ENCODE measurements around the gene ZNF664. TPM values are rescaled to one million over a fixed set of nuclear protein-coding genes. Genes with fewer than 3 reads are reported as not detected.

Gene ZNF664
- total RNA-seq, 1 donor from 2014 or later, result 68.1 TPM

GRCh38 chr12:124018539-124018938 is 45.5 kb downstream of the ZNF664 start:
- no peak for DNase-seq (ENCODE audit: low spot score)
- Mint-ChIP-seq H3K27ac (no peak overlapping the region), H3K4me3 (no peak overlapping the region), H3K36me3 (ENCODE audit: low read depth) (peaks cover 8% of the 10 kb centered on the region), H3K4me1 (ENCODE audit: low read depth) (no peaks in the 10 kb centered on the region), H3K9me3 (no peaks in the 10 kb centered on the region), H3K27me3 (ENCODE audit: insufficient read depth) (peaks cover 3% of the 10 kb centered on the region)
- intact Hi-C loops (cut with micrococcal nuclease), result no loop called here

DNA sequence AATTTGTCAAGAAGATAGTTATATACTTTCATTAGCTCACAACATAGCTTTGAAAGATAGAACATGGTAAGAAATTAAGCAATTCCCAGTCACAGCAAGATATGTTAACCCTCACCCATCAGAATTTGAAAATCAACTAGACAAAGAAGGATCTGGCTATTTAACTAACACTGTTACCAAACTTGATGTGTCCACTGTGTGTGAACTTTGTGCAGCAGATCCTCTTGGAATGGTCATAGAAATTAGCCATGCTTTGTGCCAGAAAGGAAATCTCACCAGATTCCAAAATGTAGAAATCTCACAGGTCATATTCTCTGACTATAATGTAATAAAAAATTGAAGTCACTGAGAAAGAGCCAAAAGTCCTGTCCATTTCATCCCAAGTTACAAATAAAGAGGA is 46.1 kb downstream of the ZNF664 start:
- Mint-ChIP-seq H3K36me3 (ENCODE audit: low read depth) (peaks cover 4% of the 10 kb centered on the region), H3K9me3 (no peaks in the 10 kb centered on the region), H3K4me1 (ENCODE audit: low read depth) (no peaks in the 10 kb centered on the region), H3K27me3 (ENCODE audit: insufficient read depth) (peaks cover 3% of the 10 kb centered on the region), H3K27ac (no peak overlapping the region), H3K4me3 (no peak overlapping the region)
- no peak for DNase-seq (ENCODE audit: low spot score)
- intact Hi-C loops (cut with micrococcal nuclease), result no loop called here

DNA sequence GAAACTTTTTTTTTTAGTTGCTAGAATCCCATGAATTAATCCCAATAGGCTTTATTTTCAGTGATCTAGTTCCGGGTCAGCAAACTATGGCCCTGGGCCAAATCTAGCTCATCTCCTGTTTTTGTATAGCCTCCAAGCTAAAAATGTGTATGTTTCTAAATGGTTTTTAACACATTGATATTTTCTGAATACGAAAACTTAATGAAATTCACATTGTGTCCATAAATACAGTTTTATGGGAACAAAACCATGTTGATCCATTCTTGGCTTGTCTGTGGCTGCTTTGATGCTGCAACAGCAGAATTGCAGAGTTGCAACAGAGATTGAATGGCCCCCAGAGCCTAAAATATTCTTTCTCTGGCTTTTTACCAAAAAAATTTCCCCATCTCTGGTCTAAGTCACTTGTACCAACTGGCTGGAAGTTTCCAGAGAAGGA is 47.5 kb downstream of the ZNF664 start:
- intact Hi-C loops (cut with micrococcal nuclease), result no loop called here
- H3K4me3 Mint-ChIP-seq, result no peak overlapping the region
- H3K27me3 Mint-ChIP-seq (ENCODE audit: insufficient read depth), result peaks cover 3% of the 10 kb centered on the region
- no peaks in the 10 kb centered on the region for H3K4me1 Mint-ChIP-seq (ENCODE audit: low read depth)
- H3K27ac Mint-ChIP-seq, result no peak overlapping the region
- no peaks in the 10 kb centered on the region for H3K36me3 Mint-ChIP-seq (ENCODE audit: low read depth)
- no peak for DNase-seq (ENCODE audit: low spot score)
- no peaks in the 10 kb centered on the region for H3K9me3 Mint-ChIP-seq

- no peak for DNase-seq (ENCODE audit: low spot score)
- Mint-ChIP-seq H3K4me1 (ENCODE audit: low read depth) (no peaks in the 10 kb centered on the region), H3K4me3 (no peak overlapping the region), H3K36me3 (ENCODE audit: low read depth) (no peaks in the 10 kb centered on the region), H3K9me3 (no peaks in the 10 kb centered on the region), H3K27me3 (ENCODE audit: insufficient read depth) (peaks cover 3% of the 10 kb centered on the region), H3K27ac (no peak overlapping the region)
- intact Hi-C loops (cut with micrococcal nuclease), result no loop called here
Measured at GRCh38 chr12:124021007-124021406, 48.0 kb downstream of the ZNF664 start.

GRCh38 chr12:124022161-124022560 is 49.1 kb downstream of the ZNF664 start:
- intact Hi-C loops (cut with micrococcal nuclease), result no loop called here
- Mint-ChIP-seq H3K27me3 (ENCODE audit: insufficient read depth) (peaks cover 3% of the 10 kb centered on the region), H3K36me3 (ENCODE audit: low read depth) (no peaks in the 10 kb centered on the region), H3K4me1 (ENCODE audit: low read depth) (no peaks in the 10 kb centered on the region), H3K27ac (no peak overlapping the region), H3K4me3 (no peak overlapping the region), H3K9me3 (no peaks in the 10 kb centered on the region)
- no peak for DNase-seq (ENCODE audit: low spot score)

GRCh38 chr12:124024263-124024678 is 51.3 kb downstream of the ZNF664 start:
- intact Hi-C loops (cut with micrococcal nuclease), result no loop called here
- Mint-ChIP-seq H3K27ac (no peak overlapping the region), H3K27me3 (ENCODE audit: insufficient read depth) (no peaks in the 10 kb centered on the region), H3K36me3 (ENCODE audit: low read depth) (no peaks in the 10 kb centered on the region), H3K4me1 (ENCODE audit: low read depth) (no peaks in the 10 kb centered on the region), H3K4me3 (no peak overlapping the region), H3K9me3 (no peaks in the 10 kb centered on the region)
- DNase-seq (ENCODE audit: low spot score), result no peak

GRCh38 chr12:124024776-124025175 is 51.8 kb downstream of the ZNF664 start:
- no peaks in the 10 kb centered on the region for H3K9me3 Mint-ChIP-seq

DNA sequence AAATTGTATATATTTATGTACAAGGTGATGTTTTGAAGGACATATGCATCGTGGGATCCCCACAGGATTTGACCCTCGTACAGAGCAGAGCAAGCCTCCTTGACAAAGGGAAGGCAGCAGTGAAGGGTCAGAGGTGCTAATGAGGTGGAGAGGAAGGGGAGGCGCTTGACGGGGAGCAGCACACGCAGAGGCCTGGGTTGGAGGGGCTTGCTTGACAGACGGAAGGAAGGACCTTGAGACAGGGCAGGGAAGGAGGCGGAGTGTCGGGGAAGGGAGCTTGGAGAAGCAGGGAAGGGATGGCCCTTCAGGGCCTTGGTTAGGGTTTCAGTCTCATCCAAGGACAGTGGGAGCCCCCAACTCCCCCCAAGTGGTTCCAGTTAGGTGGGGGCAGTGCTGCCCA is 52.6 kb downstream of the ZNF664 start:
- H3K4me3 Mint-ChIP-seq, result no peak overlapping the region
- H3K27ac Mint-ChIP-seq, result no peak overlapping the region
- no peaks in the 10 kb centered on the region for H3K9me3 Mint-ChIP-seq
- intact Hi-C loops (cut with micrococcal nuclease), result no loop called here
- H3K4me1 Mint-ChIP-seq (ENCODE audit: low read depth), result no peaks in the 10 kb centered on the region
- no peak for DNase-seq (ENCODE audit: low spot score)
- H3K27me3 Mint-ChIP-seq (ENCODE audit: insufficient read depth), result peaks cover 5% of the 10 kb centered on the region
- no peaks in the 10 kb centered on the region for H3K36me3 Mint-ChIP-seq (ENCODE audit: low read depth)

More at GRCh38 chr12:124024776-124025175, 51.8 kb downstream of the ZNF664 start:
- Mint-ChIP-seq H3K4me3 (no peak overlapping the region), H3K27ac (no peak overlapping the region), H3K4me1 (ENCODE audit: low read depth) (no peaks in the 10 kb centered on the region), H3K36me3 (ENCODE audit: low read depth) (no peaks in the 10 kb centered on the region), H3K27me3 (ENCODE audit: insufficient read depth) (no peaks in the 10 kb centered on the region)
- intact Hi-C loops (cut with micrococcal nuclease), result no loop called here
- DNase-seq (ENCODE audit: low spot score), result no peak

GRCh38 chr12:124026755-124027745 is 54.0 kb downstream of the ZNF664 start:
- no peak for DNase-seq (ENCODE audit: low spot score)
- intact Hi-C loops (cut with micrococcal nuclease), result no loop called here
- Mint-ChIP-seq H3K27ac (no peak overlapping the region), H3K4me3 (no peak overlapping the region), H3K36me3 (ENCODE audit: low read depth) (no peaks in the 10 kb centered on the region), H3K27me3 (ENCODE audit: insufficient read depth) (peaks cover 5% of the 10 kb centered on the region), H3K9me3 (no peaks in the 10 kb centered on the region), H3K4me1 (ENCODE audit: low read depth) (no peaks in the 10 kb centered on the region)

GRCh38 chr12:124027753-124028554 is 54.9 kb downstream of the ZNF664 start:
- H3K9me3 Mint-ChIP-seq, result no peaks in the 10 kb centered on the region
- H3K36me3 Mint-ChIP-seq (ENCODE audit: low read depth), result no peaks in the 10 kb centered on the region
- H3K4me3 Mint-ChIP-seq, result no peak overlapping the region
- no peak for DNase-seq (ENCODE audit: low spot score)
- intact Hi-C loops (cut with micrococcal nuclease), result no loop called here
- peaks cover 5% of the 10 kb centered on the region for H3K27me3 Mint-ChIP-seq (ENCODE audit: insufficient read depth)
- H3K27ac Mint-ChIP-seq, result no peak overlapping the region
- H3K4me1 Mint-ChIP-seq (ENCODE audit: low read depth), result no peaks in the 10 kb centered on the region

GRCh38 chr12:124028555-124028925 is 55.5 kb downstream of the ZNF664 start:
- Mint-ChIP-seq H3K9me3 (no peaks in the 10 kb centered on the region), H3K4me3 (no peak overlapping the region), H3K27ac (no peak overlapping the region), H3K27me3 (ENCODE audit: insufficient read depth) (peaks cover 5% of the 10 kb centered on the region), H3K4me1 (ENCODE audit: low read depth) (no peaks in the 10 kb centered on the region), H3K36me3 (ENCODE audit: low read depth) (no peaks in the 10 kb centered on the region)
- DNase-seq (ENCODE audit: low spot score), result no peak
- intact Hi-C loops (cut with micrococcal nuclease), result no loop called here

DNA sequence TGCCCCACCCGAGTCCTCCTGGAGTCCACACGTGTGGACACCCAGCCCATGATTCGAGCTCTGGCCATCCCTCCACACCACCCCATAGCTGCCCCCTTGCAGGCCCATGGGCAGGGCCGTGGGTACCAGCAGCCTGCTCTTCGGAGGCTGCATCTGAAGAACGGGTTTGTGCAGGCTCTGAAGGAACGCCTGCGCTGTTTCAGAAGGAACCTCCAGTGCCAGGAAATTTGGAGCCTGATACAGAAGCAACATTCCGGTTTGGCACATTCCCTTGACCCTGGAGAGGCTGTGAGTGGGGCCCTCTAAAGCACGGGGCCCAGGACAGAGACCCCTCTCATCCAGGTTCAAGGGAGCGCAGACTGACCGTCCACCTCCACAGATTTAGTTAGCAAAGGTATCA is 57.0 kb downstream of the ZNF664 start:
- no peak for DNase-seq (ENCODE audit: low spot score)
- intact Hi-C loops (cut with micrococcal nuclease), result no loop called here
- H3K36me3 Mint-ChIP-seq (ENCODE audit: low read depth), result no peaks in the 10 kb centered on the region
- H3K4me1 Mint-ChIP-seq (ENCODE audit: low read depth), result no peaks in the 10 kb centered on the region
- peaks cover 6% of the 10 kb centered on the region for H3K27me3 Mint-ChIP-seq (ENCODE audit: insufficient read depth)
- H3K9me3 Mint-ChIP-seq, result no peaks in the 10 kb centered on the region
- H3K4me3 Mint-ChIP-seq, result no peak overlapping the region
- H3K27ac Mint-ChIP-seq, result no peak overlapping the region

GRCh38 chr12:124030510-124030909 is 57.5 kb downstream of the ZNF664 start:
- intact Hi-C loops (cut with micrococcal nuclease), result no loop called here
- no peaks in the 10 kb centered on the region for H3K36me3 Mint-ChIP-seq (ENCODE audit: low read depth)

More at GRCh38 chr12:124030510-124030909, 57.5 kb downstream of the ZNF664 start:
- no peak for DNase-seq (ENCODE audit: low spot score)
- no peaks in the 10 kb centered on the region for H3K9me3 Mint-ChIP-seq
- no peaks in the 10 kb centered on the region for H3K4me1 Mint-ChIP-seq (ENCODE audit: low read depth)
- peaks cover 7% of the 10 kb centered on the region for H3K27me3 Mint-ChIP-seq (ENCODE audit: insufficient read depth)
- no peak overlapping the region for H3K27ac Mint-ChIP-seq
- H3K4me3 Mint-ChIP-seq, result no peak overlapping the region
